HG02981 (cell line): ENCODE results near the gene RNF112.
A peak's percentile ranks its signal among the peaks of the same experiment; 100 is the strongest.

Experiments used
- ATAC-seq: cut with Tn5 transposase; IDR thresholded peaks from one replicate; pipeline ENCODE4 v1.9.1; 2021; ENCODE audit warnings: mild to moderate bottlenecking, moderate library complexity; ENCODE audit not compliant: unreplicated experiment

RNF112 gene

GRCh38 chr17:19410875-19411620 is at the start of gene RNF112:
TSS of gene RNF112 (plus strand) at chr17:19411232. CDS start at chr17:19411409, 177 bp downstream.
- no peak for ATAC-seq

- no peak for ATAC-seq
These were observed 49.7 kb upstream of the RNF112 start for GRCh38 chr17:19361326-19361725.

GRCh38 chr17:19361944-19362276 is 49.1 kb upstream of the RNF112 start:
- ATAC-seq, result no peak

GRCh38 chr17:19362277-19363113 is 48.5 kb upstream of the RNF112 start, which contains the start of gene B9D1:
TSS of gene B9D1 (minus strand) at chr17:19362723. CDS start at chr17:19362569, 154 bp downstream.
- peak; percentile 73 for ATAC-seq

GRCh38 chr17:19363114-19363438 is 48.0 kb upstream of the RNF112 start:
- no peak for ATAC-seq

- ATAC-seq, result no peak
These were observed 47.5 kb upstream of the RNF112 start for GRCh38 chr17:19363460-19364035.

- no peak for ATAC-seq
These were observed 46.1 kb upstream of the RNF112 start for GRCh38 chr17:19364699-19365498.

- no peak for ATAC-seq
These were observed 45.6 kb upstream of the RNF112 start for GRCh38 chr17:19365499-19365817.

GRCh38 chr17:19365833-19366636 is 45.0 kb upstream of the RNF112 start:
- ATAC-seq, result no peak

GRCh38 chr17:19366637-19366972 is 44.4 kb upstream of the RNF112 start:
- no peak for ATAC-seq

GRCh38 chr17:19368229-19368628 is 42.8 kb upstream of the RNF112 start:
- ATAC-seq, result no peak

GRCh38 chr17:19369107-19369778 is 41.8 kb upstream of the RNF112 start:
- ATAC-seq, result no peak

GRCh38 chr17:19369846-19370492 is 41.1 kb upstream of the RNF112 start:
- no peak for ATAC-seq

GRCh38 chr17:19370493-19370960 is 40.5 kb upstream of the RNF112 start:
- ATAC-seq, result peak; percentile 72

GRCh38 chr17:19371259-19372010 is 39.6 kb upstream of the RNF112 start:
- ATAC-seq, result no peak

- ATAC-seq, result no peak
These were observed 39.0 kb upstream of the RNF112 start for GRCh38 chr17:19372011-19372370.

- no peak for ATAC-seq
These were observed 38.6 kb upstream of the RNF112 start for GRCh38 chr17:19372439-19372838.

GRCh38 chr17:19372866-19373504 is 38.0 kb upstream of the RNF112 start:
- no peak for ATAC-seq
